Measurements from ENCODE around the gene CSKMT. TPM values are rescaled to one million over a fixed set of nuclear protein-coding genes. Genes with fewer than 3 reads are reported as not detected.

Gene CSKMT
- polyA plus RNA-seq, 1 donor from 2014 or later: 6.3 TPM

DNA sequence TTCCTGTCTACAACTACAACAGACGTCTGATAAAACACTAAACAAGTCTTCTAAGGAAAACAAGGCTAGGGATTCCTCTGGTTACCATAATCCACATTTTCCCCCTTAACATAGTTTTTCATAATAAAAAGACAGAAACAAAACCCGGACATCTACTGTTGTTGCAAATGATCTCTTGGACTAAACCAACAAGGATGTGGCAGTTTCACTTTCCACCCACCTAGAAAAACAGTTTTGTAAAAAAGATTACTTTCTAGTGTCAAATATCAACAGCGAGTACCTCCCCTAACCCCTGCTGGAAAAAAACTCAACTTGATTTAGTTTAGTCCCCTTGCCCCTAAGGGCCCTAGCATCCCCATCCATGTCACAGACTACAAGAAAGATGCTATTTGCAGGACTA lies 47.7 kb downstream of the CSKMT start:
- peaks cover 2% of the 10 kb centered on the region for H3K36me3 Mint-ChIP-seq
- no peaks in the 10 kb centered on the region for H3K9me3 Mint-ChIP-seq
- peaks cover 19 to 36% (median 31%) of the 10 kb centered on the region in 3 donors for H3K4me1 Mint-ChIP-seq
- H3K27me3 Mint-ChIP-seq: no peaks in the 10 kb centered on the region
- peak overlapping the region in 2 of 4 donors; percentile 78 to 80 for H3K4me3 Mint-ChIP-seq
- H3K27ac Mint-ChIP-seq: peak overlapping the region; percentile 84 to 91 (median 89)

GRCh38 chr11:62713343-62713742 lies 48.2 kb downstream of the CSKMT start:
- Mint-ChIP-seq H3K36me3 (peaks cover 5% of the 10 kb centered on the region), H3K9me3 (no peaks in the 10 kb centered on the region), H3K4me3 (peak overlapping the region in 2 of 4 donors; percentile 78 to 80), H3K4me1 (peaks cover 17 to 34% (median 27%) of the 10 kb centered on the region in 3 donors), H3K27ac (peak overlapping the region in 2 of 3 donors; percentile 46 to 91), H3K27me3 (no peaks in the 10 kb centered on the region)

DNA sequence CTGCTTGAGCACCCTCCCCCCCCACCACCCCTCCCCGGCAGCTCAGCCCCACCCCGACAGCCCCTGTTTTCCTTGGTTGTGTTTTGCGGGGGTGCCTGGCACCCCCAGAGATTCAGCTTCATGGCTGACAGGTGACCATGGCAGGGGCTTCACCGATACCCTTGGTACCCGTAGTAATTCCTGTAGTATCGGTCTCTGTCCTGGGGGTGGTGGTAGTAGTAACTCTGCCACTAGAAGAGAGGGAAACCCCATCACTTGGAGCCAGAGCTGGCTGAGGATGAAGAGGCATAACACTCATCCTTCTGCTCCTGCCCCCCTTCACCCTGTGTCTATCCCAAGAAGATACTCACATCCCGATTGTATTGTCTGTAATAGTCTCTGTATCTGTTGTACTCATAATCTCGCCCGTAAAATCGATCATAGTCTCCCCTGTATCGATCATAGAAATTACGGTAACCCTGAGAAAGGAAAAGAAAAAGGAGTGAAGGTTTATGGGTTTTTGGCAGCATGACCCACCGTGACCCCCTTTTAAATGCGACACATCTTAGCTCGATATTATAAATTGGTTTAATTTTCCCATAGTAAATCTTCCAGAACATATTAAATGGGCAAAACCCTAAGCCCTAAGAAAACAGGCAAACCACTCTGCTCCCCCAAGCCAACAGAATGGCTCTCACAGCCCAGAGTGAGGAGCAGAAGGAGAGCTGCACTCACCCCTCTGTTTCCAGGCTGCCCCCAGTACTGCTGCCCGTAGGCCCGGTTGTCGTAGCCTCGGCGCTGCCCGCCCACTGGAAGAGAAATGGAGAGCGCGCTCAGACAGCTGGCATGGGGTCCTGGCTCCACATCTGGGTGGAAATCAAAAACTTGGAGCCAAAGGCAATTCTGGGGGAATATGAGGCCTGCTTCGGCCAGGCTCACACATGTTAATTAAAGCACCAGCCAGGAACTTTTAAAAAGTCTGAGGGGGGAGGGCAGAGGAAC lies 50.3 kb downstream of the CSKMT start:
- Mint-ChIP-seq H3K27me3 (no peaks in the 10 kb centered on the region), H3K4me3 (peak overlapping the region in 1 of 4 donors; percentile 68), H3K9me3 (no peaks in the 10 kb centered on the region), H3K27ac (peak overlapping the region in 1 of 3 donors; percentile 60), H3K4me1 (peaks cover 15 to 21% (median 18%) of the 10 kb centered on the region in 3 donors), H3K36me3 (peaks cover 7% of the 10 kb centered on the region)

GRCh38 chr11:62716206-62716605 lies 51.1 kb downstream of the CSKMT start:
- Mint-ChIP-seq H3K4me1 (peaks cover 18 to 21% (median 21%) of the 10 kb centered on the region in 3 donors), H3K36me3 (peaks cover 9% of the 10 kb centered on the region), H3K27ac (peak overlapping the region in 2 of 3 donors; percentile 60 to 63), H3K9me3 (no peaks in the 10 kb centered on the region), H3K4me3 (no peak overlapping the region), H3K27me3 (no peaks in the 10 kb centered on the region)

GRCh38 chr11:62716816-62717215 lies 51.7 kb downstream of the CSKMT start:
- H3K9me3 Mint-ChIP-seq: no peaks in the 10 kb centered on the region
- H3K27ac Mint-ChIP-seq: peak overlapping the region in 1 of 3 donors; percentile 60
- H3K4me3 Mint-ChIP-seq: no peak overlapping the region
- H3K27me3 Mint-ChIP-seq: no peaks in the 10 kb centered on the region
- peaks cover 9% of the 10 kb centered on the region for H3K36me3 Mint-ChIP-seq
- H3K4me1 Mint-ChIP-seq: peaks cover 18 to 21% (median 21%) of the 10 kb centered on the region in 3 donors

Other genes with a start within 250 kb of the CSKMT start
- gene SCGB1A1, start 246.3 kb upstream of the CSKMT start, polyA plus RNA-seq: not detected
- 107 TPM for gene AHNAK, start 118.5 kb upstream of the CSKMT start, polyA plus RNA-seq
- gene EEF1G, start 91.4 kb upstream of the CSKMT start, polyA plus RNA-seq: 1,657 TPM
- 19.2 TPM for gene TUT1, start 73.8 kb upstream of the CSKMT start, polyA plus RNA-seq
- 32.9 TPM for gene MTA2, start 63.4 kb upstream of the CSKMT start, polyA plus RNA-seq
- 13.8 TPM for gene EML3, start 52.5 kb upstream of the CSKMT start, polyA plus RNA-seq
- gene ROM1, start 52.1 kb upstream of the CSKMT start, polyA plus RNA-seq: 0.19 TPM
- 36.1 TPM for gene B3GAT3, start 43.3 kb upstream of the CSKMT start, polyA plus RNA-seq
- gene GANAB, start 18.7 kb upstream of the CSKMT start, polyA plus RNA-seq: 112 TPM
- 30.9 TPM for gene INTS5, start 12.0 kb upstream of the CSKMT start, polyA plus RNA-seq
- gene C11orf98, start 102 bp upstream of the CSKMT start, polyA plus RNA-seq: 96.3 TPM
- gene UQCC3, start 6.4 kb downstream of the CSKMT start, polyA plus RNA-seq: 13.7 TPM
- gene LBHD1, start 7.0 kb downstream of the CSKMT start, polyA plus RNA-seq: 6.2 TPM
- 228 TPM for gene UBXN1, start 13.8 kb downstream of the CSKMT start, polyA plus RNA-seq
- gene LRRN4CL, start 24.2 kb downstream of the CSKMT start, polyA plus RNA-seq: not detected
- gene BSCL2, start 42.1 kb downstream of the CSKMT start, polyA plus RNA-seq: 48.2 TPM
- 13.3 TPM for gene GNG3, start 42.4 kb downstream of the CSKMT start, polyA plus RNA-seq
- gene HNRNPUL2, start 62.1 kb downstream of the CSKMT start, polyA plus RNA-seq: 2.8 TPM
- 35.0 TPM for gene TTC9C, start 63.2 kb downstream of the CSKMT start, polyA plus RNA-seq
- 5.0 TPM for gene ZBTB3, start 88.8 kb downstream of the CSKMT start, polyA plus RNA-seq
- 202 TPM for gene POLR2G, start 96.3 kb downstream of the CSKMT start, polyA plus RNA-seq
- 12.2 TPM for gene TAF6L, start 106.1 kb downstream of the CSKMT start, polyA plus RNA-seq
- 101 TPM for gene TMEM179B, start 122.1 kb downstream of the CSKMT start, polyA plus RNA-seq
- gene TMEM223, start 126.7 kb downstream of the CSKMT start, polyA plus RNA-seq: 39.1 TPM
- gene NXF1, start 140.1 kb downstream of the CSKMT start, polyA plus RNA-seq: 67.6 TPM
- 39.8 TPM for gene STX5, start 166.7 kb downstream of the CSKMT start, polyA plus RNA-seq
- not detected for gene TEX54, start 167.5 kb downstream of the CSKMT start, polyA plus RNA-seq
- gene WDR74, start 174.3 kb downstream of the CSKMT start, polyA plus RNA-seq: 57.5 TPM
- gene SLC3A2, start 215.6 kb downstream of the CSKMT start, polyA plus RNA-seq: 111 TPM

All from IgD-negative memory B cell (primary cell).